Fibroblast of mammary gland (primary cell): ENCODE data around the gene ANKRD13D.
A peak's percentile ranks its signal among the peaks of the same experiment; 100 is the strongest.

Experiments used
- DNase-seq: peaks from one replicate; pipeline ENCODE4 v3.0.0-alpha.2; 2010; ENCODE audit warnings: low read depth
- H3K4me3 ChIP-seq: 2 replicates; pipeline ENCODE4 v1.5.1; 2011; ENCODE audit warnings: low read depth, mild to moderate bottlenecking, low read length, moderate library complexity; ENCODE audit not compliant: control insufficient read depth
- CTCF ChIP-seq: conservative IDR thresholded peaks from 2 replicates; pipeline ENCODE4 v1.5.1; 2011; ENCODE audit warnings: low read depth, low read length, inconsistent platforms; ENCODE audit not compliant: control insufficient read depth, insufficient read depth

ANKRD13D gene

DNA sequence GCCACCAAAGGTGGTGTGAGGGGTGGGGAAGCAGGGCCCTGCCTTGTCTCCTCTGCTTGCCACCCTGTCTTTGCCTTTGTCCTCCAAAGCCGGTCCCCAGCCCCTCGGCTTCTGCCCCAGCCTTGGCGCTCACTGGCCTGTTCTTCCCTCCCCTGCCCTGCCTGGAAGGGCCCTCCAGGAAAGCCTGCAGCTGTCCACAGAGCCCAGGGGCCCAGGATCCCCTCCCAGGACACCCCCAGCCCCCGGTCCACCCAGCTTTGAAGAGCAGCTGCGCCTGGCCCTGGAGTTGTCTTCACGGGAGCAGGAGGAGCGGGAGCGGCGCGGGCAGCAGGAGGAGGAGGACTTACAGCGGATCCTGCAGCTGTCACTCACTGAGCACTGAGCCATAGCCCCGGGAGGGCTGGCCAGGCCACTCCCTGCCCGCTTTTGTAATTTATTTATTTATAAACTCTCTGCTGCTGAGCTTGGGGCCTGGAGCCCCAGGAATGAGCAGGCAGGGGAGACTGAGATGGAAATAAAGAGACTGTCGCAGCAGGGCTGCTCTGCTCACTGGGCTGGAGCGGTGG lies 12.9 kb downstream of the ANKRD13D start:
- peak; percentile 28 for DNase-seq
- no peak overlapping the region for H3K4me3 ChIP-seq
- no peak for TF ChIP-seq CTCF

DNA sequence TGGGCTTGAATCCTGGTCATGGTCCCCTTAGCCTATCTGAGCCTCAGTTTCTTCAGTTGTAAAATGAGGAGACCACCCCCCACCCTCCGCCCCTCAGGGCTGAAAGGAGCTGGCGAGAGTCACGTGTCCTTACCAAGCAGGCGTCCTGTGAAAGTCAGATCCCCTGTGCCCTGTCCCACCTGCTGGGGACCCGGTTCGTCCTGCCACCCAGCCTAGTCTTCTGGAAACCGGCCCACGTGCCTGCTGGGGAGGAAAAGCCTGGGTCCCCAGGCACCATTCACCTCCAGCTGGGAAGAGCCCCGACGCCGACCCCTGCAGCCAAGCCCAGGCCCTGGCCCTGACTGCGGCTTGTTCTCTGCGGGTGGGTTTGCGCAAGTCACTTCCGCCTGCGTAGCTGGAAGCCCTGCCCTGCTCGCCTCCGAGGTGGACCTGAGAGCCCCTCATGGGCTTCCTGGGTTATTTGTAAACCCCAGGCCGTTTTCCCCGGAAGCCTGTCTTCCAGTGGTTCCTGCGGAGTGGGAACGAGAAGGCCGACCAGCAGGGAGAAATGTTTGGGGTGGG lies 13.5 kb downstream of the ANKRD13D start:
- no peak for TF ChIP-seq CTCF
- H3K4me3 ChIP-seq, result peak overlapping the region; percentile 60
- DNase-seq, result no peak

- DNase-seq, result peak; percentile 32
- TF ChIP-seq CTCF, result no peak
- peak within 1 kb of the TSS; percentile 60 for H3K4me3 ChIP-seq
Measured at GRCh38 chr11:67303132-67303834, 14.2 kb downstream of the ANKRD13D start, which contains the start of gene SSH3. Gene SSH3, plus strand, starts transcription at chr11:67303530. Its CDS starts 96 bp downstream, at chr11:67303626.

- TF ChIP-seq CTCF, result no peak
- peak overlapping the region; percentile 60 for H3K4me3 ChIP-seq
- DNase-seq, result no peak
Measured at GRCh38 chr11:67303835-67304411, 14.8 kb downstream of the ANKRD13D start.

GRCh38 chr11:67304511-67305113 lies 15.5 kb downstream of the ANKRD13D start:
- no peak overlapping the region for H3K4me3 ChIP-seq
- no peak for TF ChIP-seq CTCF
- no peak for DNase-seq

DNA sequence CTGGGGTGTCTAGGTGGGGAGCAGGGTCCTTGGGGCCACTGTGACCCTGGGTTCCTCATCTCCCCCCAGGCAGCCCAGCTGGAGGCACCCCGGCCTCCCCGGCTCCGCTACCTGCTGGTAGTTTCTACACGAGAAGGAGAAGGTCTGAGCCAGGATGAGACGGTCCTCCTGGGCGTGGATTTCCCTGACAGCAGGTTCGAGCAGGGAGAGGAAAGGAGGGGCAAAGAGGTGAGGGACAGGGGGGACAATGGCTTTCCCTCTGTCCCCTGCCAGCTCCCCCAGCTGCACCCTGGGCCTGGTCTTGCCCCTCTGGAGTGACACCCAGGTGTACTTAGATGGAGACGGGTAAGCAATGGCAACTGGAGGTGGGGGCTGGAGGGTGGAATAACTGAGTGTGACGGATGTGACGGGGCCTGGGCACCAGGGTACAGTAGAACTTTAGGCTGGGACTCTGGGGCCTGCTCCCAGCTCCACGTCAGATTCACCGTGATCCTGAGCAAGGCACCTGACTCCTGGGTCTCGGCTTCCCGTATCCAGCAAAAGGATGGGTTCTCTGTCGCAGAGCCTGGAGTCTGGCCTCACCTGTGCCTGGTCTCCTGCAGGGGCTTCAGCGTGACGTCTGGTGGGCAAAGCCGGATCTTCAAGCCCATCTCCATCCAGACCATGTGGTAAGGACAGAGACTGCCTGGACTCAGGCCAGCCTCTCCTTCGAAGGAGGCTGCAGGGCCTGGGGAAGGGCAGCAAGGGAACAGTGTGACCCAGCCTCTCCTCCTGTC lies 17.9 kb downstream of the ANKRD13D start:
- no peak overlapping the region for H3K4me3 ChIP-seq
- no peak for DNase-seq
- no peak for TF ChIP-seq CTCF
